HEK293T (cell line): ENCODE measurements around the gene TPI1.
"Not testable (repeated sequence)": the region's sequence is repeated elsewhere in the genome, so short reads cannot be mapped to it uniquely, and the experiment has no call there.

ENCODE experiments used
- CTCF ChIA-PET: fragments of 350-600 bp; formaldehyde crosslinking; extraction: SDS; loops from one replicate; lab custom pipeline; 2021; ENCODE audit warnings: antibody characterized with exemption, inconsistent platforms; lab: Yijun Ruan, JAX
- POLR2A ChIA-PET: fragments of 350-600 bp; formaldehyde crosslinking; extraction: SDS; loops from one replicate; lab custom pipeline; 2020; ENCODE audit warnings: antibody characterized with exemption, inconsistent platforms; lab: Yijun Ruan, JAX
- DNase-seq: peaks from one replicate; pipeline ENCODE4 v3.0.0; 2012; ENCODE audit warnings: mixed read lengths; ENCODE audit errors: extremely low spot score
- ARNT ChIP-seq: fragments of 450-650 bp; IDR thresholded peaks from 2 replicates; pipeline ENCODE4 v1.6.1; 2017; ENCODE audit warnings: mild to moderate bottlenecking
- BHLHE40 ChIP-seq: fragments of 450-650 bp; IDR thresholded peaks from 2 replicates; pipeline ENCODE4 v1.6.1; 2016; ENCODE audit warnings: mild to moderate bottlenecking, moderate library complexity, borderline replicate concordance
- CTBP1 ChIP-seq: fragments of 450-650 bp; IDR thresholded peaks from 2 replicates; pipeline ENCODE4 v1.6.1; 2016; ENCODE audit warnings: borderline replicate concordance
- ELF4 ChIP-seq: fragments of 450-650 bp; IDR thresholded peaks from 2 replicates; pipeline ENCODE4 v1.6.1; 2017; ENCODE audit warnings: antibody characterized with exemption
- FOXA1 ChIP-seq: fragments of 450-650 bp; IDR thresholded peaks from 2 replicates; pipeline ENCODE4 v1.6.1; 2016; ENCODE audit warnings: mild to moderate bottlenecking
- FOXK2 ChIP-seq: fragments of 450-650 bp; IDR thresholded peaks from 2 replicates; pipeline ENCODE4 v1.6.1; 2016; ENCODE audit warnings: mild to moderate bottlenecking
- FOXM1 ChIP-seq: fragments of 450-650 bp; IDR thresholded peaks from 2 replicates; pipeline ENCODE4 v1.6.1; 2017; ENCODE audit warnings: mild to moderate bottlenecking, borderline replicate concordance
- HDGF ChIP-seq: fragments of 450-650 bp; IDR thresholded peaks from 2 replicates; pipeline ENCODE4 v1.6.1; 2017; ENCODE audit warnings: antibody characterized with exemption, borderline replicate concordance
- L3MBTL2 ChIP-seq: fragments of 450-650 bp; conservative IDR thresholded peaks from 2 replicates; pipeline ENCODE4 v1.6.1; 2016; ENCODE audit warnings: mild to moderate bottlenecking
- LEF1 ChIP-seq: fragments of 450-650 bp; IDR thresholded peaks from 2 replicates; pipeline ENCODE4 v1.6.1; 2017; ENCODE audit warnings: mild to moderate bottlenecking, borderline replicate concordance
- NFRKB ChIP-seq: fragments of 450-650 bp; IDR thresholded peaks from 2 replicates; pipeline ENCODE4 v1.6.1; 2016; ENCODE audit warnings: mild to moderate bottlenecking, moderate library complexity
- PKNOX1 ChIP-seq: fragments of 450-650 bp; IDR thresholded peaks from 2 replicates; pipeline ENCODE4 v1.6.1; 2016
- SP1 ChIP-seq: fragments of 450-650 bp; IDR thresholded peaks from 2 replicates; pipeline ENCODE4 v1.6.1; 2017
- SUZ12 ChIP-seq: fragments of 450-650 bp; IDR thresholded peaks from 2 replicates; pipeline ENCODE4 v1.6.1; 2016; ENCODE audit warnings: mild to moderate bottlenecking
- TARDBP ChIP-seq: fragments of 450-650 bp; IDR thresholded peaks from 2 replicates; pipeline ENCODE4 v1.6.1; 2016
- ZNF384 ChIP-seq: fragments of 450-650 bp; IDR thresholded peaks from 2 replicates; pipeline ENCODE4 v1.6.1; 2016

TPI1 gene

GRCh38 chr12:6890789-6891645 lies 23.7 kb downstream of the TPI1 start:
- ChIA-PET CTCF (interaction anchor here (0.6 to 2.4 kb wide), 16 partner anchors 11 to 137 kb away, joined by 3 to 24 read pairs (median 4); partner anchors contain the start of genes CDCA3, LRRC23, MLF2 and SPSB2), POLR2A (interaction anchor here (0.8 to 2.4 kb wide), 34 partner anchors 9 to 321 kb away, joined by 3 to 55 read pairs (median 4); partner anchors contain the start of genes C12orf57, CDCA3, COPS7A and LRRC23)

GRCh38 chr12:6891646-6892001 lies 24.3 kb downstream of the TPI1 start:
- DNase-seq: no peak
- no peak for TF ChIP-seq SUZ12
- TF ChIP-seq L3MBTL2: 0 out of 2 replicates have a peak, but pooled peaks have one; percentile 8
- ChIA-PET CTCF (interaction anchor here (0.7 to 2.4 kb wide), 15 partner anchors 11 to 769 kb away, joined by 3 to 24 read pairs (median 5); partner anchors contain the start of genes CDCA3, LRRC23, MLF2 and SPSB2), POLR2A (interaction anchor here (0.8 to 2.4 kb wide), 31 partner anchors 9 to 322 kb away, joined by 3 to 55 read pairs (median 5); partner anchors contain the start of genes C12orf57, CDCA3, COPS7A and LRRC23)

More at GRCh38 chr12:6890789-6891645, 23.7 kb downstream of the TPI1 start:
- TF ChIP-seq SP1 (no peak), LEF1 (0 out of 2 replicates have a peak, but pooled peaks have one; percentile 13), L3MBTL2 (peak; percentile 26; the same call in 1 of the 2 replicates)
- DNase-seq: peak; percentile 97

GRCh38 chr12:6892683-6893082 lies 25.4 kb downstream of the TPI1 start:
- not testable (repeated sequence) for DNase-seq
- CTCF ChIA-PET: interaction anchor here (1.4 to 2.0 kb wide), 2 partner anchors 20 to 139 kb away, joined by 3 to 24 read pairs; partner anchors contain the start of genes MLF2 and SPSB2
- POLR2A ChIA-PET: interaction anchor here (0.6 to 2.4 kb wide), 4 partner anchors 10 to 68 kb away, joined by 3 to 23 read pairs (median 15); partner anchors contain the start of gene USP5

GRCh38 chr12:6894321-6894720 lies 27.0 kb downstream of the TPI1 start:
- ChIA-PET POLR2A (interaction anchor here (1.0 kb wide), 1 partner anchor 49 kb away, joined by 4 read pairs; the partner anchor contains the start of genes C12orf57 and RNU7-1), CTCF (no interaction called here)
- TF ChIP-seq FOXM1 (no peak), ZNF384 (no peak), LEF1 (no peak), FOXK2 (no peak), FOXA1 (no peak), HDGF (no peak), NFRKB (no peak)
- DNase-seq: no peak

GRCh38 chr12:6896846-6897435 lies 29.6 kb downstream of the TPI1 start:
- TF ChIP-seq LEF1: no peak
- no peak for TF ChIP-seq HDGF
- TF ChIP-seq L3MBTL2: no peak
- TF ChIP-seq ZNF384: no peak
- TF ChIP-seq ELF4: no peak
- TF ChIP-seq CTBP1: no peak
- TF ChIP-seq SP1: no peak
- no peak for TF ChIP-seq FOXM1
- TF ChIP-seq SUZ12: no peak
- TF ChIP-seq NFRKB: no peak
- no peak for TF ChIP-seq ARNT
- no peak for TF ChIP-seq PKNOX1
- TF ChIP-seq FOXK2: no peak
- no peak for TF ChIP-seq TARDBP
- no peak for TF ChIP-seq FOXA1
- no peak for TF ChIP-seq BHLHE40
- CTCF ChIA-PET: interaction anchor here (0.7 kb wide), 1 partner anchor 65 kb away, joined by 5 read pairs; no protein-coding TSS in a partner anchor
- DNase-seq: no peak
- POLR2A ChIA-PET: interaction anchor here (0.8 kb wide), 1 partner anchor 29 kb away, joined by 3 read pairs; no protein-coding TSS in a partner anchor

- POLR2A ChIA-PET: interaction anchor here (1.7 to 1.8 kb wide), 2 partner anchors 26 to 48 kb away, joined by 4 to 7 read pairs; partner anchors contain the start of genes SPSB2 and USP5
- CTCF ChIA-PET: no interaction called here
- no peak for DNase-seq
- TF ChIP-seq LEF1 (no peak), BHLHE40 (no peak), ELF4 (no peak), ZNF384 (no peak), PKNOX1 (no peak), HDGF (no peak), SP1 (no peak), SUZ12 (no peak), FOXA1 (no peak), CTBP1 (no peak)
These were observed 32.1 kb downstream of the TPI1 start for GRCh38 chr12:6899427-6899826.
